Colonic mucosa (tissue), 4 donors: ENCODE measurements around the gene PATJ. TPM values are rescaled to one million over a fixed set of nuclear protein-coding genes. Genes with fewer than 3 reads are reported as not detected.
"Not testable (repeated sequence)": the region's sequence is repeated elsewhere in the genome, so short reads cannot be mapped to it uniquely, and the experiment has no call there.

Experiments used
- DNase-seq: peaks from one replicate; pipeline ENCODE4 v3.0.0-alpha.2; 2020
- H3K27ac ChIP-seq: fragments of 200-600 bp; one replicate; pipeline ENCODE4 v1.8.0; 2021
- H3K27me3 ChIP-seq: fragments of 200-600 bp; one replicate; pipeline ENCODE4 v1.8.0; 2021
- H3K36me3 ChIP-seq: fragments of 200-600 bp; one replicate; pipeline ENCODE4 v1.8.0; 2021
- H3K4me1 ChIP-seq: fragments of 200-600 bp; one replicate; pipeline ENCODE4 v1.8.0; 2021; ENCODE audit warnings: mild to moderate bottlenecking
- H3K4me3 ChIP-seq: fragments of 200-600 bp; one replicate; pipeline ENCODE4 v1.8.0; 2021
- H3K9ac ChIP-seq, 2 donors: one replicate each; pipeline ENCODE4 v1.7.0; 2013; ENCODE audit warnings: control low read depth in 2 of 2, low read depth in 2 of 2, low read length in 2 of 2
- H3K9me3 ChIP-seq: fragments of 200-600 bp; one replicate; pipeline ENCODE4 v1.8.0; 2021
- CTCF ChIP-seq: fragments of 200-600 bp; IDR thresholded peaks from one replicate; pipeline ENCODE4 v1.8.0; 2022; ENCODE audit warnings: antibody characterized with exemption, mild to moderate bottlenecking
- intact Hi-C: fragments of 100-400 bp; cut with DNase I; formaldehyde crosslinking; loops from one replicate; pipeline ENCODE4 v1.14.1; 2022
- total RNA-seq, 2 donors: library from RNA; stranded (reverse); fragmentation: NEBNext Ultra II Directional in 1 of 2; extraction: Animal tissue kit (Norgen Biotek cat#: 25700) in 1 of 2; gene quantifications; one replicate each; pipeline ENCODE4 v1.2.1, GENCODE V29; 2021
- donor health status: healthy.
- donor health status: DM: no; HTN: no; CAD: no.
- donor health status: DM: no; HTN: no; CAD: no.

The PATJ gene
- total RNA-seq, 2 donors from 2014 or later: 65.6 to 69.0 TPM

GRCh38 chr1:61962631-61963030, 220.4 kb downstream of the PATJ start:
- Histone ChIP-seq H3K9me3 (no peaks in the 10 kb centered on the region), H3K27me3 (no peaks in the 10 kb centered on the region), H3K27ac (no peak overlapping the region), H3K4me3 (no peak overlapping the region), H3K4me1 (no peaks in the 10 kb centered on the region), H3K36me3 (no peaks in the 10 kb centered on the region), H3K9ac (no peak overlapping the region)
- intact Hi-C loops: no loop called here
- no peak for DNase-seq
- no peak for TF ChIP-seq CTCF

- H3K4me3 ChIP-seq, H3K4me1 ChIP-seq, H3K27ac ChIP-seq, intact Hi-C loops, H3K27me3 ChIP-seq, H3K9ac ChIP-seq, H3K9me3 ChIP-seq, H3K36me3 ChIP-seq, DNase-seq: not testable (repeated sequence)
Observed at GRCh38 chr1:61966450-61967225, 224.4 kb downstream of the PATJ start.

- no peaks in the 10 kb centered on the region for H3K4me1 ChIP-seq
- no peak overlapping the region for H3K4me3 ChIP-seq
- H3K27ac ChIP-seq: no peak overlapping the region
- H3K27me3 ChIP-seq: no peaks in the 10 kb centered on the region
- intact Hi-C loops: no loop called here
- H3K9ac ChIP-seq: no peak overlapping the region
- no peak for DNase-seq
- TF ChIP-seq CTCF: no peak
- no peaks in the 10 kb centered on the region for H3K9me3 ChIP-seq
- no peaks in the 10 kb centered on the region for H3K36me3 ChIP-seq
Observed at GRCh38 chr1:61967750-61968149, 225.5 kb downstream of the PATJ start.

- no peak for DNase-seq
- Histone ChIP-seq H3K27ac (no peak overlapping the region), H3K9ac (no peak overlapping the region), H3K4me3 (no peak overlapping the region), H3K36me3 (no peaks in the 10 kb centered on the region), H3K27me3 (no peaks in the 10 kb centered on the region), H3K4me1 (no peaks in the 10 kb centered on the region), H3K9me3 (no peaks in the 10 kb centered on the region)
- TF ChIP-seq CTCF: no peak
- intact Hi-C loops: no loop called here
Observed at GRCh38 chr1:61968869-61969268, 226.6 kb downstream of the PATJ start.

GRCh38 chr1:61973100-61973837, 231.0 kb downstream of the PATJ start:
- DNase-seq: no peak
- H3K9ac ChIP-seq: no peak overlapping the region
- H3K4me3 ChIP-seq: no peak overlapping the region
- H3K36me3 ChIP-seq: no peaks in the 10 kb centered on the region
- H3K27ac ChIP-seq: no peak overlapping the region
- no peak for TF ChIP-seq CTCF
- intact Hi-C loops: no loop called here
- no peaks in the 10 kb centered on the region for H3K9me3 ChIP-seq
- no peaks in the 10 kb centered on the region for H3K4me1 ChIP-seq
- no peaks in the 10 kb centered on the region for H3K27me3 ChIP-seq

- no peak for TF ChIP-seq CTCF
- Histone ChIP-seq H3K27ac (no peak overlapping the region), H3K27me3 (no peaks in the 10 kb centered on the region), H3K9ac (no peak overlapping the region), H3K36me3 (no peaks in the 10 kb centered on the region), H3K4me3 (no peak overlapping the region), H3K4me1 (no peaks in the 10 kb centered on the region), H3K9me3 (no peaks in the 10 kb centered on the region)
- DNase-seq: no peak
- intact Hi-C loops: no loop called here
Observed at GRCh38 chr1:61975638-61976037, 233.4 kb downstream of the PATJ start.
